NCI-H446 treated with DMSO at 0.1 percent for 48 hours (cell line): Measurements from ENCODE around the gene JAKMIP1.

Experiments
- DNase-seq: peaks from one replicate; lab custom pipeline; 2025; lab: John Stamatoyannopoulos, UW

Gene JAKMIP1

GRCh38 chr4:6042293-6043063 lies 157.9 kb downstream of the JAKMIP1 start:
- DNase-seq: no peak

- DNase-seq: no peak
These were observed 158.5 kb downstream of the JAKMIP1 start for GRCh38 chr4:6041800-6042199.

- DNase-seq: no peak
These were observed 161.6 kb downstream of the JAKMIP1 start for GRCh38 chr4:6038711-6039110.

- DNase-seq: no peak
These were observed 164.6 kb downstream of the JAKMIP1 start for GRCh38 chr4:6035786-6036185.

GRCh38 chr4:6033381-6033780 lies 167.0 kb downstream of the JAKMIP1 start:
- no peak for DNase-seq

- peak; percentile 59 for DNase-seq
These were observed 167.8 kb downstream of the JAKMIP1 start for GRCh38 chr4:6032249-6033244.

GRCh38 chr4:6031846-6032245 lies 168.5 kb downstream of the JAKMIP1 start:
- no peak for DNase-seq

- DNase-seq: no peak
These were observed 169.7 kb downstream of the JAKMIP1 start for GRCh38 chr4:6030679-6031078.

GRCh38 chr4:6029254-6029653 lies 171.1 kb downstream of the JAKMIP1 start:
- no peak for DNase-seq

- no peak for DNase-seq
These were observed 172.2 kb downstream of the JAKMIP1 start for GRCh38 chr4:6028168-6028567.

GRCh38 chr4:6027392-6027791 lies 173.0 kb downstream of the JAKMIP1 start:
- DNase-seq: no peak

GRCh38 chr4:6024313-6024960 lies 175.9 kb downstream of the JAKMIP1 start:
- DNase-seq: no peak

- no peak for DNase-seq
These were observed 176.6 kb downstream of the JAKMIP1 start for GRCh38 chr4:6023731-6024130.

- DNase-seq: no peak
These were observed 177.6 kb downstream of the JAKMIP1 start for GRCh38 chr4:6022607-6023288.

- no peak for DNase-seq
These were observed 178.3 kb downstream of the JAKMIP1 start for GRCh38 chr4:6021831-6022606.

GRCh38 chr4:6020613-6021012 lies 179.7 kb downstream of the JAKMIP1 start:
- DNase-seq: no peak

- no peak for DNase-seq
These were observed 180.8 kb downstream of the JAKMIP1 start for GRCh38 chr4:6019316-6020263.

GRCh38 chr4:6018331-6018730 lies 182.0 kb downstream of the JAKMIP1 start, which contains the start of gene C4orf50:
Gene C4orf50, minus strand, starts transcription at chr4:6018431.
- DNase-seq: no peak

GRCh38 chr4:6017800-6018199 lies 182.5 kb downstream of the JAKMIP1 start:
- DNase-seq: no peak

- no peak for DNase-seq
These were observed 183.3 kb downstream of the JAKMIP1 start for GRCh38 chr4:6017030-6017429.
